HCT116 (cell line): Measurements from ENCODE around the gene ZCCHC3. TPM values are rescaled to one million over a fixed set of nuclear protein-coding genes. Genes with fewer than 3 reads are reported as not detected.

Source experiments
- ATAC-seq: fragments of 200-7000 bp; cut with Tn5 transposase; 2 replicates; pipeline ENCODE4 v1.9.1; 2020; ENCODE audit warnings: mild to moderate bottlenecking, moderate library complexity
- BruUV-seq: library from RNA; stranded (reverse); fragments of 400-500 nt; replicated peaks from 2 replicates; lab custom pipeline; 2021; lab: Mats Ljungman, UMichigan
- CTCF ChIA-PET: fragments of 300-600 bp; sonication (Branson Sonifier 250); formaldehyde crosslinking; loops from one replicate; lab custom pipeline; 2021; ENCODE audit warnings: antibody characterized with exemption; lab: Charles Lee
- POLR2A ChIA-PET: fragments of 300-600, 350-600 bp; sonication (Branson Sonifier 250); formaldehyde crosslinking; loops from one replicate; lab custom pipeline; 2021; ENCODE audit warnings: antibody characterized with exemption; lab: Charles Lee
- RAD21 ChIA-PET, 2 experiments: fragments of 300-600 bp; sonication (Branson Sonifier 250); formaldehyde crosslinking; loops; one replicate each; lab custom pipeline; 2023; ENCODE audit warnings: low total read pairs in 2 of 2; ENCODE audit not compliant: uncharacterized antibody in 2 of 2, unreplicated experiment in 2 of 2, low non-redundant PET in 1 of 2; lab: Charles Lee
- DNase-seq: peaks from one replicate; pipeline ENCODE4 v3.0.0-alpha.2; 2010; ENCODE audit warnings: low read depth, low spot score
- H2AFZ ChIP-seq: fragments of 200-600 bp; shearing (Covaris generic), sonication (generic); 2 replicates; pipeline ENCODE4 v1.6.1; 2017; ENCODE audit warnings: low read depth, mixed run types, mixed read lengths, antibody characterized with exemption, low read length; ENCODE audit not compliant: poor library complexity, severe bottlenecking
- H3K27ac ChIP-seq: 2 replicates; pipeline ENCODE4 v1.5.1; 2012; ENCODE audit warnings: low read depth, low read length
- H3K27me3 ChIP-seq: fragments of 200-600 bp; sonication (generic); 2 replicates; pipeline ENCODE4 v1.6.1; 2016; ENCODE audit warnings: mixed run types, low read length, mixed read lengths; ENCODE audit not compliant: insufficient read depth
- H3K36me3 ChIP-seq, 2 experiments: fragments of 200-500 bp in 1 of 2; fragments of 200-600 bp in 1 of 2; sonication (Bioruptor generic) in 1 of 2; sonication (generic) in 1 of 2; 2 replicates each; pipeline versions ENCODE4 v1.5.1 to v1.6.1; 2014 to 2016; ENCODE audit warnings: low read length in 2 of 2, inconsistent platforms in 1 of 2, mixed read lengths in 1 of 2, mixed run types in 1 of 2; ENCODE audit not compliant: insufficient read depth in 2 of 2, control insufficient read depth in 1 of 2
- H3K4me1 ChIP-seq, 2 experiments: fragments of 200-600 bp in 1 of 2; sonication (generic) in 1 of 2; 2 replicates each; pipeline versions ENCODE4 v1.5.1 to v1.6.1; 2012 to 2017; ENCODE audit warnings: low read length in 2 of 2, inconsistent platforms in 1 of 2, mild to moderate bottlenecking in 1 of 2, mixed read lengths in 1 of 2, mixed run types in 1 of 2, moderate library complexity in 1 of 2; ENCODE audit not compliant: insufficient read depth in 2 of 2, control insufficient read depth in 1 of 2
- H3K4me2 ChIP-seq: fragments of 200-600 bp; sonication (generic); 2 replicates; pipeline ENCODE4 v1.6.1; 2017; ENCODE audit warnings: mixed run types, low read length, mixed read lengths
- H3K4me3 ChIP-seq, 2 experiments: fragments of 200-600 bp in 1 of 2; sonication (generic) in 1 of 2; replicated peaks in 1 of 2; 2 replicates each; pipeline ENCODE4 v1.5.1; 2011 to 2016; ENCODE audit warnings: low read length in 2 of 2, control low read depth in 1 of 2, low read depth in 1 of 2, mild to moderate bottlenecking in 1 of 2, mixed read lengths in 1 of 2, mixed run types in 1 of 2
- H3K79me2 ChIP-seq: fragments of 200-600 bp; sonication (generic); 2 replicates; pipeline ENCODE4 v1.6.1; 2017; ENCODE audit warnings: mild to moderate bottlenecking, mixed run types, low read length, moderate library complexity, mixed read lengths; ENCODE audit not compliant: insufficient read depth
- H3K9ac ChIP-seq: fragments of 200-600 bp; sonication (generic); 2 replicates; pipeline ENCODE4 v1.6.1; 2016; ENCODE audit warnings: low read length, mixed read lengths
- H3K9me2 ChIP-seq: fragments of 200-600 bp; sonication (generic), shearing (Covaris generic); 2 replicates; pipeline ENCODE4 v1.6.1; 2017; ENCODE audit warnings: mixed run types, mild to moderate bottlenecking, moderate library complexity; ENCODE audit not compliant: insufficient read depth
- H3K9me3 ChIP-seq, 2 experiments: fragments of 200-500 bp in 1 of 2; fragments of 200-600 bp in 1 of 2; sonication (Bioruptor generic) in 1 of 2; sonication (generic) in 1 of 2; 2 replicates each; pipeline ENCODE4 v1.6.1; 2014 to 2017; ENCODE audit warnings: low read length in 2 of 2, mixed read lengths in 2 of 2, inconsistent platforms in 1 of 2, low read depth in 1 of 2, mild to moderate bottlenecking in 1 of 2, mixed run types in 1 of 2, moderate library complexity in 1 of 2; ENCODE audit not compliant: control insufficient read depth in 1 of 2, insufficient read depth in 1 of 2
- H4K20me1 ChIP-seq: fragments of 200-600 bp; sonication (generic), shearing (Covaris generic); 2 replicates; pipeline ENCODE4 v1.6.1; 2017; ENCODE audit warnings: mixed run types, mild to moderate bottlenecking, moderate library complexity; ENCODE audit not compliant: insufficient read depth
- CBX3 ChIP-seq: IDR thresholded peaks from 2 replicates; pipeline ENCODE4 v1.6.1; 2012; ENCODE audit warnings: low read depth
- CTCF ChIP-seq, 3 experiments: fragments of 200-600 bp in 1 of 3; sonication (generic) in 1 of 3; IDR thresholded peaks in 2 of 3; conservative IDR thresholded peaks in 1 of 3; 2 replicates each; pipeline ENCODE4 v1.5.1; 2012 to 2017; ENCODE audit warnings: low read depth in 2 of 3, low read length in 2 of 3, antibody characterized with exemption in 1 of 3, borderline replicate concordance in 1 of 3, control low read depth in 1 of 3, mild to moderate bottlenecking in 1 of 3, mixed read lengths in 1 of 3, mixed run types in 1 of 3, moderate library complexity in 1 of 3; ENCODE audit not compliant: insufficient read depth in 1 of 3
- EGR1 ChIP-seq: IDR thresholded peaks from 2 replicates; pipeline ENCODE4 v1.6.1; 2012; ENCODE audit warnings: low read depth
- JUND ChIP-seq: IDR thresholded peaks from 2 replicates; pipeline ENCODE4 v1.6.1; 2012
- POLR2AphosphoS5 ChIP-seq: IDR thresholded peaks from 2 replicates; pipeline ENCODE4 v1.6.1; 2011; ENCODE audit warnings: mild to moderate bottlenecking, low read depth, low read length, moderate library complexity
- RAD21 ChIP-seq: IDR thresholded peaks from 2 replicates; pipeline ENCODE4 v1.6.1; 2012; ENCODE audit warnings: low read depth, mild to moderate bottlenecking
- REST ChIP-seq: IDR thresholded peaks from 2 replicates; pipeline ENCODE4 v1.6.1; 2012; ENCODE audit warnings: low read depth
- SRF ChIP-seq: IDR thresholded peaks from 2 replicates; pipeline ENCODE4 v1.6.1; 2012; ENCODE audit warnings: low read depth
- YY1 ChIP-seq: IDR thresholded peaks from 2 replicates; pipeline ENCODE4 v1.6.1; 2011; ENCODE audit warnings: low read length, low read depth, moderate library complexity, mild to moderate bottlenecking; ENCODE audit not compliant: insufficient replicate concordance; ENCODE audit errors: extremely low read depth
- intact Hi-C: fragments of 100-400 bp; cut with micrococcal nuclease; formaldehyde crosslinking; loops from 2 replicates; pipeline ENCODE4 v1.10.0; 2022
- total RNA-seq: library from RNA; stranded (reverse); gene quantifications from one replicate; pipeline ENCODE4 v1.2.1, GENCODE V29; 2021; ENCODE audit not compliant: unreplicated experiment

The ZCCHC3 gene
- total RNA-seq, 1 experiment from 2014 or later: 19.3 TPM

DNA sequence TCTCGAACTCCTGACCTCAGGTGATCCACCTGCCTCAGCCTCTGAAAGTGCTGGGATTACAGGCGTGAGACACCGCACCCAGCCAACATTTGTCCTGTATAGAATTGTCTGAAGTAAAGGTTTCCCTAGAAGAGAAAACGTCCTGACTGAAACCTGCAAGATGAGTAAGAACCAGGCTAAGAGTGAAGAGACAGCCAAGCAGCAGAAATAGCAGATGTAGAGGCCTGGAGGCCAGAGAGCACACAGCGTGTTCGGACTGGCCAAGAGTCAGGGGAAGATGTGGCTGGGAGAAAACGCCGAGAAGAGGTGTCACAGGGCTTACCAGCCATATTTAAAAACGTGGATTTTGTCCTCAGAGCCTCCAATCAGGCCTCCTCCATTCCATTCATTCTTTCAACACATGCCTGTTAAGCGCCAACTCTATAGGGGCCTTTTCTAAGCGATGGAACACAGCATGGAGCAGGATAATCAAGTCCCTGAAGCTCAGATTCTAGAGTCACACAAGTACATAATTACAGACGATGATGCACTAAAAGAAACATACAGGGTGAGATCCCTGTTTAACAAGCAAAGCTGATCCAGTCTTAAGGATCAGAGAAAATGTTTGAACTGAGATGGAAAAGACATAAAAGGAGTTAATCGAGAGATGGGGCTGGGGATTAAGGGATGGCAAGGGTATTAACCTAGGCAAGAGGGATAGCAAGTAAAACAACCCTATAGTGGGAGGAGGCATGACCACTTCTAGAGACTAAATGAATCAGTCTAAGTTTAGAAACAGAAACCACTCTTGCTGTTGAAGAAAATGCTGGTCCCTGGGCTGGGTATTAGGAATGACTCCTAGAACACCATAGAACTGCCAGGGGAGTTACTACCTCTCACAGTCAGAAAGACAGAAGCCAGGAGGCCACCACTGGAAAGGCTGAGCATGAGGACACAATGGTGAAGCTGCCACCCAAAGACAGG is 4.8 kb downstream of the ZCCHC3 start (continued):
- no peak for TF ChIP-seq RAD21

DNA sequence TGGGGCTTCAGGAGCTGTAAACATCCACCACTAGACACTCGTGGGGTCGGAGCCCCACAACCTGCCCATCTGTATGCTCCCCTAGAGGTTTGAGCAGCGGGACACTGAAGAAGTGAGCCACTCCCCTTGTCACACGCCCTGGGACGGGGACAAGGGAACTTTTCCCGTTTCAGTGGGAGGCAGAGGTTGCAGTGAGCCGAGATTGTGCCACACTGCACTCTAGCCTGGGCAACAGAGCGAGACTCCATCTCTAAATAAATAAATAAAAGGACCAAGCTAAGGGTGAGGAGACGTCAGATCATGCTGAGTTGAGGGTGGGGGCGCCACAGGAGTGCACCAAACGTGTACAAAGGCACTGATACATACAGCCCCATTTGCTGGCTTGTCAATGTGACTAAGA is 8.4 kb downstream of the ZCCHC3 start:
- Histone ChIP-seq H3K9me3 (no peaks in the 10 kb centered on the region), H3K27me3 (no peaks in the 10 kb centered on the region), H3K4me3 (no peak overlapping the region), H3K4me2 (no peak overlapping the region), H3K27ac (no peak overlapping the region)
- POLR2A ChIA-PET: interaction anchor here (0.6 kb wide), 1 partner anchor 13 kb away, joined by 3 read pairs; no protein-coding TSS in a partner anchor
- no peak for ATAC-seq
- TF ChIP-seq JUND (no peak), CTCF (IDR thresholded peaks at IDR 0.05 in 2 of 3, conservative IDR thresholded peaks at IDR 0.05 in 1 of 3; ENCODE audit: borderline replicate concordance in 1 of 3, insufficient read depth in 1 of 3, low read depth in 2 of 3, low read length in 2 of 3) (no peak), SRF (no peak), YY1 (no peak), POLR2AphosphoS5 (no peak), REST (no peak), EGR1 (no peak), CBX3 (no peak)
- TF ChIP-seq, all 23 proteins: peak for 0
- H3K79me2 ChIP-seq: peaks cover 4% of the 10 kb centered on the region; the same call in 1 of the 2 replicates
- H4K20me1 ChIP-seq: no peaks in the 10 kb centered on the region
- BruUV-seq: no TSS peak
- no peaks in the 10 kb centered on the region for H3K36me3 ChIP-seq
- H2AFZ ChIP-seq: no peak overlapping the region
- intact Hi-C loops: no loop called here
- no peak overlapping the region for H3K9ac ChIP-seq
- no peak for DNase-seq
- RAD21 ChIA-PET: no interaction called here
- H3K4me1 ChIP-seq: peaks cover 3 to 10% of the 10 kb centered on the region in 2 experiments
- CTCF ChIA-PET: no interaction called here
- H3K9me2 ChIP-seq: no peaks in the 10 kb centered on the region
